ENCODE measurements around the gene THSD7B. TPM values are rescaled to one million over a fixed set of nuclear protein-coding genes. Genes with fewer than 3 reads are reported as not detected.

Gene THSD7B
- total RNA-seq, 1 donor from 2014 or later = not detected

- TF ChIP-seq, protein P1, sequence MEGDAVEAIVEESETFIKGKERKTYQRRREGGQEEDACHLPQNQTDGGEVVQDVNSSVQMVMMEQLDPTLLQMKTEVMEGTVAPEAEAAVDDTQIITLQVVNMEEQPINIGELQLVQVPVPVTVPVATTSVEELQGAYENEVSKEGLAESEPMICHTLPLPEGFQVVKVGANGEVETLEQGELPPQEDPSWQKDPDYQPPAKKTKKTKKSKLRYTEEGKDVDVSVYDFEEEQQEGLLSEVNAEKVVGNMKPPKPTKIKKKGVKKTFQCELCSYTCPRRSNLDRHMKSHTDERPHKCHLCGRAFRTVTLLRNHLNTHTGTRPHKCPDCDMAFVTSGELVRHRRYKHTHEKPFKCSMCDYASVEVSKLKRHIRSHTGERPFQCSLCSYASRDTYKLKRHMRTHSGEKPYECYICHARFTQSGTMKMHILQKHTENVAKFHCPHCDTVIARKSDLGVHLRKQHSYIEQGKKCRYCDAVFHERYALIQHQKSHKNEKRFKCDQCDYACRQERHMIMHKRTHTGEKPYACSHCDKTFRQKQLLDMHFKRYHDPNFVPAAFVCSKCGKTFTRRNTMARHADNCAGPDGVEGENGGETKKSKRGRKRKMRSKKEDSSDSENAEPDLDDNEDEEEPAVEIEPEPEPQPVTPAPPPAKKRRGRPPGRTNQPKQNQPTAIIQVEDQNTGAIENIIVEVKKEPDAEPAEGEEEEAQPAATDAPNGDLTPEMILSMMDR (IDR thresholded peaks at IDR 0.05; ENCODE audit: insufficient read depth, low read length, severe bottlenecking) = no peak
- Histone ChIP-seq H3K27me3 (ENCODE audit: control insufficient read depth, insufficient read depth, low read length) (no peaks in the 10 kb centered on the region), H3K4me3 (ENCODE audit: low read depth, low read length) (no peak overlapping the region), H3K36me3 (ENCODE audit: control insufficient read depth, insufficient read depth, low read length) (no peaks in the 10 kb centered on the region)
- DNase-seq (ENCODE audit: low read depth) = peak; percentile 77
- no peak for FAIRE-seq
Observed at GRCh38 chr2:137380610-137381009, 615.3 kb downstream of the THSD7B start.

- Histone ChIP-seq H3K4me3 (ENCODE audit: low read depth, low read length) (no peak overlapping the region), H3K27me3 (ENCODE audit: control insufficient read depth, insufficient read depth, low read length) (no peaks in the 10 kb centered on the region), H3K36me3 (ENCODE audit: control insufficient read depth, insufficient read depth, low read length) (no peaks in the 10 kb centered on the region)
- FAIRE-seq (no peak), DNase-seq (ENCODE audit: low read depth) (no peak)
- TF ChIP-seq, protein P1 (IDR thresholded peaks at IDR 0.05; ENCODE audit: insufficient read depth, low read length, severe bottlenecking) = no peak
Observed at GRCh38 chr2:137381731-137382130, 616.4 kb downstream of the THSD7B start.

DNA sequence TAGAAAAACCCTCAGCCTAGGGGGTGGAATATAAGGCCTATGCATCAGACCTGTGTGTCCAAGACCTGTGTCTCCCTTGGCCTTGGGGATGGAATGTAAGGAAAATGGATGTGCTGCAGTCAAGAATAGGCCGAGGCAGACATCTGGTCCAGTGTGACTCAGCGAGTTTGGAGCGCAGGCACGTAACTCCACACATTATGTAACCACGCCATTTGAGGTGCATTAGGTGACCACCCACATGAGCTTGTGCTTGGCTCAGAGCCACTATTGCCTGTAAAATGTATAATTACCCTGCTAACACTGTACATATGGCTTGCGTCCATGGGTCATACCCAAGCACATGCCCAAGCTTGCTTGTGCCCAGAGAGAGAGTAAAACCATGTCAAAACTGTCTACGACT lies 618.0 kb downstream of the THSD7B start:
- TF ChIP-seq, protein P1 (IDR thresholded peaks at IDR 0.05; ENCODE audit: insufficient read depth, low read length, severe bottlenecking) = no peak
- no peak overlapping the region for H3K4me3 ChIP-seq (ENCODE audit: low read depth, low read length)
- FAIRE-seq = no peak
- peak; percentile 7 for DNase-seq (ENCODE audit: low read depth)
- H3K27me3 ChIP-seq (ENCODE audit: control insufficient read depth, insufficient read depth, low read length) = no peaks in the 10 kb centered on the region
- H3K36me3 ChIP-seq (ENCODE audit: control insufficient read depth, insufficient read depth, low read length) = no peaks in the 10 kb centered on the region

- DNase-seq (ENCODE audit: low read depth) = no peak
- no peaks in the 10 kb centered on the region for H3K36me3 ChIP-seq (ENCODE audit: control insufficient read depth, insufficient read depth, low read length)
- FAIRE-seq = no peak
- no peak overlapping the region for H3K4me3 ChIP-seq (ENCODE audit: low read depth, low read length)
- TF ChIP-seq, protein P1 (IDR thresholded peaks at IDR 0.05; ENCODE audit: insufficient read depth, low read length, severe bottlenecking) = no peak
- H3K27me3 ChIP-seq (ENCODE audit: control insufficient read depth, insufficient read depth, low read length) = no peaks in the 10 kb centered on the region
Observed at GRCh38 chr2:137387044-137387443, 621.7 kb downstream of the THSD7B start.

DNA sequence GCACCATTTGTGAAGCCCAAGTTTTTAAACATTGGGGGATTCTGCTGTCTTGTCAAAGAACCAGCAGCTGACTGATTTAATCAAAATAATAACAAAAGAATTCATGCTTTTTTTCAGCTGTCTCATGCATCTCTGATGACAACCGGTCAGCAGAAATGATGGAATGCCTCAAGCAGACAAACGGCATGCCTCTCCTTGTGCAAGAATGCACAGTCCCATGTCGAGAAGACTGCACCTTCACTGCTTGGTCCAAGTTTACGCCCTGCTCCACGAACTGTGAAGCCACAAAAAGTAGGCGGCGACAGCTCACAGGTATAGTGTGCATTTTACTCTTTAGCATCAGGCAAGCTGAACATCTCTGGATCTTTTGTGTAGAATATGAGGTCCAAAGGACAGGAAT lies 640.2 kb downstream of the THSD7B start:
- Histone ChIP-seq H3K4me3 (ENCODE audit: low read depth, low read length) (no peak overlapping the region), H3K27me3 (ENCODE audit: control insufficient read depth, insufficient read depth, low read length) (no peaks in the 10 kb centered on the region), H3K36me3 (ENCODE audit: control insufficient read depth, insufficient read depth, low read length) (no peaks in the 10 kb centered on the region)
- FAIRE-seq (no peak), DNase-seq (ENCODE audit: low read depth) (no peak)
- TF ChIP-seq, protein P1 (IDR thresholded peaks at IDR 0.05; ENCODE audit: insufficient read depth, low read length, severe bottlenecking) = no peak

DNA sequence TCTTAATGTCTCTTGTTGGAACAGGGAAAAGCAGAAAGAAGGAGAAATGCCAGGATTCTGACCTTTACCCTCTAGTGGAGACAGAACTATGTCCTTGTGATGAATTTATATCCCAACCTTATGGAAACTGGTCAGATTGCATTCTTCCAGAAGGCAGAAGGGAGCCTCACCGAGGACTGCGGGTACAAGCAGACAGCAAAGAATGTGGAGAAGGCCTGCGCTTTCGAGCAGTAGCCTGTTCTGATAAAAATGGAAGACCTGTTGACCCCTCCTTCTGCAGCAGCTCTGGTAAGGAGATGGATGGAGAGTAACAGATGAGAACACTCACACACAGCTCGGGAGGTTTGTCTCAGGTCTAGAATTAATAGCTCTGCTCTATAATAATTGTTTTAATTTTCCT lies 646.2 kb downstream of the THSD7B start:
- no peaks in the 10 kb centered on the region for H3K36me3 ChIP-seq (ENCODE audit: control insufficient read depth, insufficient read depth, low read length)
- H3K4me3 ChIP-seq (ENCODE audit: low read depth, low read length) = no peak overlapping the region
- DNase-seq (ENCODE audit: low read depth) = no peak
- FAIRE-seq = no peak
- no peaks in the 10 kb centered on the region for H3K27me3 ChIP-seq (ENCODE audit: control insufficient read depth, insufficient read depth, low read length)
- TF ChIP-seq, protein P1 (IDR thresholded peaks at IDR 0.05; ENCODE audit: insufficient read depth, low read length, severe bottlenecking) = no peak

Measured in bronchial epithelial cell (primary cell).